ENCODE measurements around the gene MTR. TPM values are rescaled to one million over a fixed set of nuclear protein-coding genes. Genes with fewer than 3 reads are reported as not detected.
"Not testable (repeated sequence)": the region's sequence is repeated elsewhere in the genome, so short reads cannot be mapped to it uniquely, and the experiment has no call there.

Gene MTR
- total RNA-seq, 1 donor, result 34.7 TPM

- H3K27me3 ChIP-seq (ENCODE audit: insufficient read depth, low read length), result no peaks in the 10 kb centered on the region
- H3K4me3 ChIP-seq (ENCODE audit: low read length), result no peak overlapping the region
- no peaks in the 10 kb centered on the region for H3K4me1 ChIP-seq (ENCODE audit: insufficient read depth, low read length)
- no peaks in the 10 kb centered on the region for H3K9me3 ChIP-seq (ENCODE audit: low read depth, low read length)
Measured at GRCh38 chr1:236880209-236880608, 85.1 kb downstream of the MTR start.

DNA sequence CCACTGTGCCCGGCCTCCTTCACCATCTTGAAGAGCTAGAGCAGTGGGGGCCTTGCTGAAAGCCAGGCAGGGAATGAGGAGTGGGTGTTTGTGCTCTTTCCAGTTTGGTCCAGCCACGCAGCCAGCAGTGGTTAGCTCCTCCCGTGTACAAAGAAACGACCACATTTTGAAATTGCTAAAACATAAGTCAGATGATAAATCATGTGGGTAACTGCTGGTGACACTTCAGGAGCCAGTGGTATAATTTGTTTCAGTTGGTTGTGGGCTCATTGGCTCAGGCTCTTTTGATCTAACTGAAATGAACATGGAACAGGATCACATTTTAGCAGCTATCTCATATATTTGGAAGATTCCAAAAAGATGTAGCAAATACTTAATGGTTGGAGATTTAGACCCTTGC lies 87.6 kb downstream of the MTR start:
- H3K9me3 ChIP-seq (ENCODE audit: low read depth, low read length), result no peaks in the 10 kb centered on the region
- no peaks in the 10 kb centered on the region for H3K27me3 ChIP-seq (ENCODE audit: insufficient read depth, low read length)

DNA sequence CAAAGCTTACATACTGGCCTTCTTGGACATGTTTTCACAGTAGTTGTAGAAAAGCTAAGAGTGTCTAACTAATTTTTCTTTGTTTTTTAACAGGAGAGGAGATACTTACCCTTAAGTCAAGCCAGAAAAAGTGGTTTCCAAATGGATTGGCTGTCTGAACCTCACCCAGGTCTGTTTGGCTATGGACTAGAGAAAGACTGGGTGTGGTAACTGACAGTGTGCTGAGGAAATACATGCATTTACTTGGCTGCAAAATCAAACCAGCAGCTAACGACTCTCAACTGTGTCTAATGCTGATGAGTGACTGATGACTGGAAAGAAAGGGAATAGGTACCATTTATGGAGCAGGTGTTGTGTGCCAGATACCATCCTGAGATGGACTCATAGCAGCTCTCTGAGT lies 91.1 kb downstream of the MTR start:
- no peaks in the 10 kb centered on the region for H3K4me1 ChIP-seq (ENCODE audit: insufficient read depth, low read length)
- H3K27me3 ChIP-seq (ENCODE audit: insufficient read depth, low read length), result no peaks in the 10 kb centered on the region
- no peak overlapping the region for H3K4me3 ChIP-seq (ENCODE audit: low read length)
- no peaks in the 10 kb centered on the region for H3K9me3 ChIP-seq (ENCODE audit: low read depth, low read length)

More for the DNA sequence above, 87.6 kb downstream of the MTR start:
- no peak overlapping the region for H3K4me3 ChIP-seq (ENCODE audit: low read length)
- H3K4me1 ChIP-seq (ENCODE audit: insufficient read depth, low read length), result no peaks in the 10 kb centered on the region

GRCh38 chr1:236887081-236887480 lies 92.0 kb downstream of the MTR start:
- Histone ChIP-seq H3K9me3 (ENCODE audit: low read depth, low read length) (no peaks in the 10 kb centered on the region), H3K27me3 (ENCODE audit: insufficient read depth, low read length) (no peaks in the 10 kb centered on the region), H3K4me3 (ENCODE audit: low read length) (no peak overlapping the region), H3K4me1 (ENCODE audit: insufficient read depth, low read length) (no peaks in the 10 kb centered on the region)

GRCh38 chr1:236888126-236888525 lies 93.0 kb downstream of the MTR start:
- Histone ChIP-seq H3K27me3 (ENCODE audit: insufficient read depth, low read length) (no peaks in the 10 kb centered on the region), H3K4me1 (ENCODE audit: insufficient read depth, low read length) (no peaks in the 10 kb centered on the region), H3K9me3 (ENCODE audit: low read depth, low read length) (no peaks in the 10 kb centered on the region), H3K4me3 (ENCODE audit: low read length) (no peak overlapping the region)

GRCh38 chr1:236888903-236889302 lies 93.8 kb downstream of the MTR start:
- Histone ChIP-seq H3K4me1 (ENCODE audit: insufficient read depth, low read length) (no peaks in the 10 kb centered on the region), H3K27me3 (ENCODE audit: insufficient read depth, low read length) (no peaks in the 10 kb centered on the region), H3K4me3 (ENCODE audit: low read length) (no peak overlapping the region), H3K9me3 (ENCODE audit: low read depth, low read length) (no peaks in the 10 kb centered on the region)

- Histone ChIP-seq H3K4me3 (ENCODE audit: low read length) (no peak overlapping the region), H3K27me3 (ENCODE audit: insufficient read depth, low read length) (no peaks in the 10 kb centered on the region), H3K9me3 (ENCODE audit: low read depth, low read length) (no peaks in the 10 kb centered on the region), H3K4me1 (ENCODE audit: insufficient read depth, low read length) (no peaks in the 10 kb centered on the region)
Measured at GRCh38 chr1:236890152-236891056, 95.3 kb downstream of the MTR start.

DNA sequence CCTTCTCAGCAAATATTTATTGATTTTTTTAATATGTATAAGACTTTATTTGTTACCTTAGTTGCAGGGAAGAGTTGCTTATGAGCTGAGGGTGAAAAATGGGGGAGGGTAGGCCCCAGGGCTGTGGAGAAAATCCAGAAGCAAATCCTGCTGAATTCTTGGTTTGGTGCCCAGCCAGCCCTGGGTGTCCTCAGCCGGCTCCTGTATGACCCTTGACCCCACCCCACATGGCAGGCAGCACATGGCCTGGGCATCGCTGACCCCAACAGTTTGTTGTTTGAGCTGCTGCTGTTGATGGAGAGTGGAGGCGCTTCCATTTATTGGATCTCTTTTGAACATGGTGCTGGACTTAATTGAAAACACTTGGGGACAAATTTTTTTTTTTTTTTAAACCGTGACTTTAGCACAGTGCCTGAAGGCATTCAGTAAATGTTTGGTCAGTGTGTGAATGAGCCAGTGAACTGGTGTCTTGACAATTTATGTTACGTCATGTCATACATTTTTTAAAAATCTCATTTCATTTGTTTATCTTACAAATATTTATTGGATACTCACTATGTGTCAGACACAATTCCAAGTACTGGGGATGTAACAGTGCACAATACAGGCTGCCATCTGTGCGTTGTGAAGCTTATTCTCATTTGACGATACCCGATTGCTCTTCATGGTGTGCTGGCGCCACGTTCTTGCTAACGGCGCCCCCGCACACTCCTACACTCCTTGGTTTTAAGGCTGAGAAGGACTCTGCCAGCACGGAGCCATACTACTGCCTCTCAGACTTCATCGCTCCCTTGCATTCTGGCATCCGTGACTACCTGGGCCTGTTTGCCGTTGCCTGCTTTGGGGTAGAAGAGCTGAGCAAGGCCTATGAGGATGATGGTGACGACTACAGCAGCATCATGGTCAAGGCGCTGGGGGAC lies 98.8 kb downstream of the MTR start:
- Histone ChIP-seq H3K9me3 (ENCODE audit: low read depth, low read length) (no peaks in the 10 kb centered on the region), H3K4me1 (ENCODE audit: insufficient read depth, low read length) (no peaks in the 10 kb centered on the region), H3K4me3 (ENCODE audit: low read length) (no peak overlapping the region), H3K27me3 (ENCODE audit: insufficient read depth, low read length) (no peaks in the 10 kb centered on the region)

DNA sequence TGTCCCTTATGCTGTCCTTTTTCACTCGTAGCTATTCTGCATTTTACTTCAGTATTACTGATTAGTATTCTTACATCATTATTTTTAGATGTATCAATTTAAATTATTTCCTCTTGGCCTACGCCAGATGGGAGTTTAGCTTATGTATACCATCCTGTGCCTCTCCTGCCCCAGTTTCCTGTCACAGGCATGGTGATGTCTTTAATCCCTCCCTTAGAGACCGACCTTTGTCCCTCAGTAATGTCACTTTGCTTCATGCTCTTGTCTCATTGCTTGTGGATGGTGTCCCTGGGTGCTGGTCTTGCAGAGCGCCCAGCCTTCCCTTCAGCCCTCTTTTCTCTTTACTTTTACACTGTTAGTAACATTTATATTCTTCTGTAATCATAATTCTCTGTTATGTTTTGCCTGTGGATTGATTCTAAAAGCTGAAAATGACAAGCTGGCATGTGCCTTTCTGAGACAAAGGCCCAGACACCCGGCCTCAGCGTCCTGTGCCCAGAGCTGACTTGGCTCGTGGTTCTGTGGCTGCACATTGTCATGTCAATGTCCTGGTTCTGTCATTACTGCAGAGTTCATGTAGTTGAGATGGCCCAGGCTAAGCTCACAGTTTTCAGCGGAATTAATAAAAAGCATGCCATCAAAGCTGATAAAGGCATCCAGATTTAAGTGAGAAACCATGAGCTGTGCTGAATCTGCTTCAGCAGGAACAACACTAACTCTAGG lies 100.7 kb downstream of the MTR start:
- no peaks in the 10 kb centered on the region for H3K9me3 ChIP-seq (ENCODE audit: low read depth, low read length)

DNA sequence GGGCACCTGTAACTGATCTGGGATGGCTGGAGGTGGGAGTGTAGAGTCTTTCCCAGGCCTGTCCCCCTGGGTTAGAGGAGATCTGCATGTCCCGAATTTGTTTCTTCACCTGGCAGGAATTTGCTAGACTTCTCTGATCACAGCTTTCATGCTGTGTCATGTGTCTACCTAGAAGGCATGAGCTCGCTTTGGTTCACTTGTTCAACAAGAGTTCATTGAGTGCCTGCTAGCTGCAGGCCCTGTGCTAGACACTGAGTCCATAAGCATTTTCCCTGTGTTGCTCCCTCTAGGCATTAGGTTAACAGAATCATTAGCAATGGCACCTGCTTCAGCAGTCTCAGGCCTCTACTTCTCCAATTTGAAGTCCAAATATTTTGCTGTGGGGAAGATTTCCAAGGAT lies 101.6 kb downstream of the MTR start:
- no peaks in the 10 kb centered on the region for H3K9me3 ChIP-seq (ENCODE audit: low read depth, low read length)
- no peak overlapping the region for H3K4me3 ChIP-seq (ENCODE audit: low read length)
- no peaks in the 10 kb centered on the region for H3K4me1 ChIP-seq (ENCODE audit: insufficient read depth, low read length)
- no peaks in the 10 kb centered on the region for H3K27me3 ChIP-seq (ENCODE audit: insufficient read depth, low read length)

More for the DNA sequence above, 100.7 kb downstream of the MTR start:
- Histone ChIP-seq H3K4me3 (ENCODE audit: low read length) (no peak overlapping the region), H3K27me3 (ENCODE audit: insufficient read depth, low read length) (no peaks in the 10 kb centered on the region), H3K4me1 (ENCODE audit: insufficient read depth, low read length) (no peaks in the 10 kb centered on the region)

GRCh38 chr1:236904892-236905741 lies 110.0 kb downstream of the MTR start:
- H3K4me3 ChIP-seq (ENCODE audit: low read length), result no peak overlapping the region
- no peaks in the 10 kb centered on the region for H3K4me1 ChIP-seq (ENCODE audit: insufficient read depth, low read length)
- no peaks in the 10 kb centered on the region for H3K27me3 ChIP-seq (ENCODE audit: insufficient read depth, low read length)

GRCh38 chr1:236907205-236907604 lies 112.1 kb downstream of the MTR start:
- no peaks in the 10 kb centered on the region for H3K4me1 ChIP-seq (ENCODE audit: insufficient read depth, low read length)
- H3K27me3 ChIP-seq (ENCODE audit: insufficient read depth, low read length), result no peaks in the 10 kb centered on the region
- no peaks in the 10 kb centered on the region for H3K9me3 ChIP-seq (ENCODE audit: low read depth, low read length)
- H3K4me3 ChIP-seq (ENCODE audit: low read length), result no peak overlapping the region

More at GRCh38 chr1:236904892-236905741, 110.0 kb downstream of the MTR start:
- no peaks in the 10 kb centered on the region for H3K9me3 ChIP-seq (ENCODE audit: low read depth, low read length)

GRCh38 chr1:236908669-236909068 lies 113.6 kb downstream of the MTR start:
- no peaks in the 10 kb centered on the region for H3K9me3 ChIP-seq (ENCODE audit: low read depth, low read length)
- no peak overlapping the region for H3K4me3 ChIP-seq (ENCODE audit: low read length)
- no peaks in the 10 kb centered on the region for H3K4me1 ChIP-seq (ENCODE audit: insufficient read depth, low read length)
- no peaks in the 10 kb centered on the region for H3K27me3 ChIP-seq (ENCODE audit: insufficient read depth, low read length)

GRCh38 chr1:236911047-236911446 lies 116.0 kb downstream of the MTR start:
- not testable (repeated sequence) for H3K4me1 ChIP-seq (ENCODE audit: insufficient read depth, low read length); H3K4me3 ChIP-seq (ENCODE audit: low read length)

More at GRCh38 chr1:236911047-236911446, 116.0 kb downstream of the MTR start:
- not testable (repeated sequence) for H3K27me3 ChIP-seq (ENCODE audit: insufficient read depth, low read length); H3K9me3 ChIP-seq (ENCODE audit: low read depth, low read length)

Data from mononuclear cell (primary cell).